Esophagus muscularis mucosa (tissue), 4 donors: ENCODE data around the gene NUDC. TPM values are rescaled to one million over a fixed set of nuclear protein-coding genes. Genes with fewer than 3 reads are reported as not detected.

ENCODE experiments used
- DNase-seq: peaks from one replicate; pipeline ENCODE4 v3.0.0-alpha.2; 2017; ENCODE audit errors: extremely low spot score
- H3K27ac ChIP-seq, 4 donors: fragments of 200-600 bp; sonication (generic); replicated peaks in 1 of 4; 1 replicate in 3 of 4; 2 replicates in 1 of 4; pipeline ENCODE4 v1.5.1; 2016 to 2019; ENCODE audit warnings: mild to moderate bottlenecking in 1 of 4
- H3K27me3 ChIP-seq, 4 donors: fragments of 200-600 bp; sonication (generic); one replicate each; pipeline versions ENCODE4 v1.5.1 to v1.6.0; 2016 to 2019
- H3K36me3 ChIP-seq, 4 donors: fragments of 200-600 bp; sonication (generic); one replicate each; pipeline ENCODE4 v1.5.1; 2016 to 2019
- H3K4me1 ChIP-seq, 4 donors: fragments of 200-600 bp; sonication (generic); one replicate each; pipeline ENCODE4 v1.5.1; 2016 to 2019
- H3K4me3 ChIP-seq, 4 donors: fragments of 200-600 bp; sonication (generic); 1 replicate in 2 of 4; 2 replicates in 2 of 4; pipeline ENCODE4 v1.5.1; 2016 to 2019; ENCODE audit warnings: mild to moderate bottlenecking in 4 of 4, moderate library complexity in 1 of 4
- H3K9me3 ChIP-seq, 4 donors: fragments of 200-600 bp; sonication (generic); 1 replicate in 3 of 4; 2 replicates in 1 of 4; pipeline ENCODE4 v1.5.1; 2016 to 2019
- EP300 ChIP-seq: sonication (generic); formaldehyde crosslinking; IDR thresholded peaks from one replicate; pipeline ENCODE4 v1.6.1; 2017; ENCODE audit warnings: antibody characterized with exemption
- POLR2A ChIP-seq: fragments of 450-650 bp; IDR thresholded peaks from one replicate; pipeline ENCODE4 v1.6.1; 2017; ENCODE audit warnings: antibody characterized with exemption, moderate library complexity, mild to moderate bottlenecking, low read depth
- POLR2AphosphoS5 ChIP-seq, 2 donors: sonication (generic); formaldehyde crosslinking; IDR thresholded peaks; one replicate each; pipeline ENCODE4 v1.6.1; 2017; ENCODE audit warnings: antibody characterized with exemption in 2 of 2
- WGBS: methylation state at CpG from one replicate; pipeline ENCODE4 v1.1.5; 2018; 5-methylcytosine and 5-hydroxymethylcytosine counted together
- intact Hi-C: fragments of 100-400 bp; cut with DNase I; formaldehyde crosslinking; loops from one replicate; pipeline ENCODE4 v1.15.1; 2023
- total RNA-seq, 4 donors: library from RNA; depleted of rRNA; stranded (reverse); fragments of >200 nt; gene quantifications; one replicate each; pipeline versions ENCODE4 v1.1.0 to v1.2.1, GENCODE V29; 2016
- TF ChIP-seq, protein P1 (sequence below), 3 experiments: fragments of 200-600 bp in 2 of 3; fragments of 450-650 bp in 1 of 3; sonication (generic) in 2 of 3; IDR thresholded peaks; one replicate each; pipeline ENCODE4 v1.5.1; 2017 to 2019; ENCODE audit warnings: antibody characterized with exemption in 3 of 3, mild to moderate bottlenecking in 2 of 3, moderate library complexity in 1 of 3

The NUDC gene
- total RNA-seq, 4 donors from 2014 or later, result 61.6 to 91.1 (median 81.5) TPM

DNA sequence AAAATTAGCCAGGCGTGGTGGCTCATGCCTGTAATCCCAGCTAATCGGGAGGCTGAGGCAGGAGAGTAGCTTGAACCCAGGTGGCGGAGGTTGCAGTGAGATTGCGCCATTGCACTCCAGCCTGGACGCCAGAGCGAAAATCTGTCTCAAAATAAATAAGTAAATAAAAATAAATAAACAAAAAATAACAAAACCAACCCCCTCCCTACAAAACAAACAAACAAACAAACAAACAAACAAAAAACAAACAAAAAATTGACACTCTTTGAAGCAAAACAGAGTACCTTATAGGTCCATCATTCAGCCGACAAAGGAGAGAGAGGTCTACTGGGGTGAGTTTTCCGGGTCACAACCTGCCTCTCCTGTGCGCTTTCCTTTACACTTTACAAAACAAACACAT lies 44.1 kb downstream of the NUDC start:
- 92% methylated on average over 9 of the region's 9 CpGs for WGBS
- no peaks in the 10 kb centered on the region for H3K9me3 ChIP-seq
- no peak for DNase-seq
- TF ChIP-seq POLR2AphosphoS5 (IDR thresholded peaks at IDR 0.05), result no peak
- TF ChIP-seq, protein P1, sequence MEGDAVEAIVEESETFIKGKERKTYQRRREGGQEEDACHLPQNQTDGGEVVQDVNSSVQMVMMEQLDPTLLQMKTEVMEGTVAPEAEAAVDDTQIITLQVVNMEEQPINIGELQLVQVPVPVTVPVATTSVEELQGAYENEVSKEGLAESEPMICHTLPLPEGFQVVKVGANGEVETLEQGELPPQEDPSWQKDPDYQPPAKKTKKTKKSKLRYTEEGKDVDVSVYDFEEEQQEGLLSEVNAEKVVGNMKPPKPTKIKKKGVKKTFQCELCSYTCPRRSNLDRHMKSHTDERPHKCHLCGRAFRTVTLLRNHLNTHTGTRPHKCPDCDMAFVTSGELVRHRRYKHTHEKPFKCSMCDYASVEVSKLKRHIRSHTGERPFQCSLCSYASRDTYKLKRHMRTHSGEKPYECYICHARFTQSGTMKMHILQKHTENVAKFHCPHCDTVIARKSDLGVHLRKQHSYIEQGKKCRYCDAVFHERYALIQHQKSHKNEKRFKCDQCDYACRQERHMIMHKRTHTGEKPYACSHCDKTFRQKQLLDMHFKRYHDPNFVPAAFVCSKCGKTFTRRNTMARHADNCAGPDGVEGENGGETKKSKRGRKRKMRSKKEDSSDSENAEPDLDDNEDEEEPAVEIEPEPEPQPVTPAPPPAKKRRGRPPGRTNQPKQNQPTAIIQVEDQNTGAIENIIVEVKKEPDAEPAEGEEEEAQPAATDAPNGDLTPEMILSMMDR (IDR thresholded peaks at IDR 0.05), result no peak
- no peak for TF ChIP-seq POLR2A
- TF ChIP-seq EP300, result no peak
- H3K36me3 ChIP-seq, result no peaks in the 10 kb centered on the region
- no peaks in the 10 kb centered on the region for H3K4me1 ChIP-seq
- no peak overlapping the region for H3K4me3 ChIP-seq
- H3K27ac ChIP-seq, result no peak overlapping the region
- intact Hi-C loops, result loop anchor here (5.0 kb wide), 1 partner anchor 132 kb away; no protein-coding TSS in a partner anchor
- H3K27me3 ChIP-seq, result peaks cover 2 to 49% (median 5%) of the 10 kb centered on the region in 4 donors

DNA sequence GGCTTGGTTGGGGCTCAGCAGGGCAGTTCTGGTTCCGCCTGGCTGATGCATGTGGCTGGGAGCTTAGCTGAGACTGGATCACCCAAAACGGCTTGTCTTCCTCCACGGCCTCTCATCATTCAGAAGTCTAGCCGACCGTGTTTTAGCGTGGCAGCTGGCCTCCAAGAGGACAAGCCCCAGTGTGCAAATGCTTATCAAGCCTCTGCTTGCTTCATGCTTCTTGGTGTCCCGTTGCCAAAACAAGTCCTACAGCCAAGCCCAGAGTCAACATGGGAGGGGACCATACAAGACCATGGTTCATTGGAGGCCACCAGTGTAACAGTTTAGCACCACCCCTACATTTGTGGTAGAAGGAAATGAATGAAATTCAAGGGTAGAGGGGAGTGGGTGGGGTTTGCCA lies 49.3 kb downstream of the NUDC start:
- no peaks in the 10 kb centered on the region for H3K36me3 ChIP-seq
- TF ChIP-seq, protein P1 (IDR thresholded peaks at IDR 0.05), result no peak
- TF ChIP-seq EP300 (no peak), POLR2AphosphoS5 (IDR thresholded peaks at IDR 0.05) (no peak), POLR2A (no peak)
- no peaks in the 10 kb centered on the region for H3K4me1 ChIP-seq
- H3K9me3 ChIP-seq, result no peaks in the 10 kb centered on the region
- no peak overlapping the region for H3K27ac ChIP-seq
- no peak overlapping the region for H3K4me3 ChIP-seq
- peaks cover 0 to 26% (median 1%) of the 10 kb centered on the region in 4 donors for H3K27me3 ChIP-seq
- intact Hi-C loops, result no loop called here
- 64% methylated on average over 7 of the region's 7 CpGs for WGBS
- DNase-seq, result no peak

DNA sequence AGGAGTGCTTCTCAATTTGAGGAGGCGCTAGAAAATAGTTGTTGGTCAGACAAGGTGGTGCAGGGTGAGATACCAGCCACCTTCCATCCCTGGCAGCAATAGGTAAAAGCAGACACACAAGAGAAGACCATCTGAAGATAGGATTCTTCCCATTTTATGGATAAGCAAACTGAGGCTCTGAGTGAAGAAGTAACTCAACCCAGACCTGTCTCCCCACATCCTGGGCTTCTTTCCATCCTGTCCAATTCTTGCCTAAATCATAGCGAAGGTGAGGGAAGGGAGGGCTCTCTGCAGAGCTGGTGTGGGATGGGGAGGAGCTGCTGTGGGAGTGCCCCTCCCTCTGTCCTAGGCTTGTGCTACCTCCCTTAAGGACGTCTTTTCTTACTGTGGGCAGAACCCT lies 50.0 kb downstream of the NUDC start:
- WGBS, result 78% methylated on average over 3 of the region's 3 CpGs
- intact Hi-C loops, result no loop called here
- H3K4me3 ChIP-seq, result no peak overlapping the region
- no peak for DNase-seq
- H3K27me3 ChIP-seq, result peaks cover 0 to 26% (median 1%) of the 10 kb centered on the region in 4 donors
- TF ChIP-seq POLR2AphosphoS5 (IDR thresholded peaks at IDR 0.05), result no peak
- no peaks in the 10 kb centered on the region for H3K9me3 ChIP-seq
- H3K27ac ChIP-seq, result no peak overlapping the region
- H3K36me3 ChIP-seq, result no peaks in the 10 kb centered on the region
- H3K4me1 ChIP-seq, result no peaks in the 10 kb centered on the region

DNA sequence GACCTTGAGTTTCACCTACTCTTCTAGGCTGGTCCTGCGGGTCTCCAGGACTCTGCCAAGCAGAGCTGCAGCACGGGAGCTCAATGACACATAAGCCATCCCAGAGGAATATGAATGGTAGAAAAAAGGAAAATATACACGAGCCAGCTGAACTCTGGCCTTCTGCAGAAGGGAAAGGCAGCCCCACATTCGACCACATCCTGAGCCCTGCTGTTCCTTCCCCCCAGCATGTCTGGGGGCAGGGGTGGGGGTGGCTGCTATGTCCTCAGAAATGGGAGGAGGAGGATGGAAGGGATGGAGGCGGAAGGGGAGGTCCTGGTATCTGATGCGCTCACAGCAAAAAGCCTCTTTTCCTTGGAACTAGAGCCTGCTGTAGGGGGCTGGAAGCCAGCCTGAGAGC lies 50.8 kb downstream of the NUDC start:
- TF ChIP-seq POLR2AphosphoS5 (IDR thresholded peaks at IDR 0.05) (no peak), POLR2A (no peak), EP300 (no peak)
- TF ChIP-seq, protein P1 (IDR thresholded peaks at IDR 0.05), result no peak
- DNase-seq, result no peak
- intact Hi-C loops, result no loop called here
- peaks cover 0 to 26% (median 1%) of the 10 kb centered on the region in 4 donors for H3K27me3 ChIP-seq
- no peak overlapping the region for H3K4me3 ChIP-seq
- H3K4me1 ChIP-seq, result no peaks in the 10 kb centered on the region
- no peak overlapping the region for H3K27ac ChIP-seq
- H3K36me3 ChIP-seq, result no peaks in the 10 kb centered on the region
- WGBS, result 39% methylated on average over 6 of the region's 6 CpGs
- no peaks in the 10 kb centered on the region for H3K9me3 ChIP-seq

DNA sequence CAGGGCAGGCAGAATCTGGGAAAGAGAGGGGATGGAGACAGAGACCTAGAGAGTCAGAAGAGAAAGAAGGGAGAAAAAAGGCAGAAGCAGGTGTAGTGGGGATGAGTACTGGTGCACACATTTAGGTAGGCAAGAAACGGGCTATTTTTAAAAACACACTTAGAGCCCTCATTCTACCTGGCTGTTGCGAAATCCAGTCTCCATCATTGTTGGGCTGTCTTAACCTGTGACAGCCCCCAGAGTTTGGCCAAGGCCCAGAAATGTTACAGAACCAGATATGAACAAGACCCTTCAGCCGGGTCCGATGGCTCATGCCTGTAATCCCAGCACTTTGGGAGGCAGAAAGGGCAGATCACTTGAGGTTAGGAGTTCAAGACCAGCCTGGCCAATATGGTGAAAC lies 51.3 kb downstream of the NUDC start:
- intact Hi-C loops, result no loop called here
- 92% methylated on average over 4 of the region's 4 CpGs for WGBS
- H3K4me1 ChIP-seq, result no peaks in the 10 kb centered on the region
- no peaks in the 10 kb centered on the region for H3K36me3 ChIP-seq
- peaks cover 0 to 26% (median 1%) of the 10 kb centered on the region in 4 donors for H3K27me3 ChIP-seq
- H3K27ac ChIP-seq, result no peak overlapping the region
- no peaks in the 10 kb centered on the region for H3K9me3 ChIP-seq
- no peak for DNase-seq
- no peak for TF ChIP-seq POLR2A
- no peak for TF ChIP-seq POLR2AphosphoS5 (IDR thresholded peaks at IDR 0.05)
- TF ChIP-seq, protein P1 (IDR thresholded peaks at IDR 0.05), result no peak
- no peak for TF ChIP-seq EP300
- H3K4me3 ChIP-seq, result no peak overlapping the region
